SK-N-SH (cell line): Measurements from ENCODE around the gene AFF3.

ENCODE experiments used
- GABPA ChIP-seq: IDR thresholded peaks from 2 replicates; pipeline ENCODE4 v1.4.0; 2012; ENCODE audit warnings: low read depth, mild to moderate bottlenecking
- MXI1 ChIP-seq: IDR thresholded peaks from 2 replicates; pipeline ENCODE4 v1.6.1; 2012; ENCODE audit warnings: mild to moderate bottlenecking, low read depth, low read length, improper control_type of control experiment
- RAD21 ChIP-seq: IDR thresholded peaks from 2 replicates; pipeline ENCODE4 v1.6.1; 2012; ENCODE audit warnings: mild to moderate bottlenecking, low read length
- TF ChIP-seq, protein P1 (sequence below): fragments of 200-600 bp; sonication (generic); IDR thresholded peaks from 2 replicates; pipeline ENCODE4 v1.6.1; 2017; ENCODE audit warnings: antibody characterized with exemption, mild to moderate bottlenecking, moderate library complexity
- TF ChIP-seq, protein P2 (sequence below): fragments of 150-350 bp; IDR thresholded peaks from 2 replicates; pipeline ENCODE4 v1.6.1; 2016; ENCODE audit warnings: mild to moderate bottlenecking, low read depth, low read length

DNA sequence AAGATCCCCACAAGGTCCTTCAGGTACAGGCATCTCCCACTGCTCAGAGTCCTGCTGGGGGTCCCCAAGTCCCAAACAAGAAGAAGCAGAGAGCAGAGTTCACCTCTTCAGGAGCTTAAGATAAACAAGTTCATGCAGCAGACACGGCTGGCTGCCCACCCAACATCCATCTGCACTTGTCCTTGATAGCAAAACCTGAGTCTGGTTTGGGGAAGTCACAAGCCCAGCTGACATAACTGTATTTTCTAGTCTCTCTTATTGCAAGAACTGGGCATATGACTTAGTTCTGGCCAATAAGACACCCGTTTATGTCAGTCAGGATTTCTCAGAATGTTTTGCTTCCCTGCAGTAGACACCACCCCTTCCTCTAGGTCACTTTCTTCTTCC, 31.8 kb downstream of the AFF3 start:
- TF ChIP-seq RAD21 (no peak), MXI1 (no peak), GABPA (no peak)
- TF ChIP-seq, protein P1, sequence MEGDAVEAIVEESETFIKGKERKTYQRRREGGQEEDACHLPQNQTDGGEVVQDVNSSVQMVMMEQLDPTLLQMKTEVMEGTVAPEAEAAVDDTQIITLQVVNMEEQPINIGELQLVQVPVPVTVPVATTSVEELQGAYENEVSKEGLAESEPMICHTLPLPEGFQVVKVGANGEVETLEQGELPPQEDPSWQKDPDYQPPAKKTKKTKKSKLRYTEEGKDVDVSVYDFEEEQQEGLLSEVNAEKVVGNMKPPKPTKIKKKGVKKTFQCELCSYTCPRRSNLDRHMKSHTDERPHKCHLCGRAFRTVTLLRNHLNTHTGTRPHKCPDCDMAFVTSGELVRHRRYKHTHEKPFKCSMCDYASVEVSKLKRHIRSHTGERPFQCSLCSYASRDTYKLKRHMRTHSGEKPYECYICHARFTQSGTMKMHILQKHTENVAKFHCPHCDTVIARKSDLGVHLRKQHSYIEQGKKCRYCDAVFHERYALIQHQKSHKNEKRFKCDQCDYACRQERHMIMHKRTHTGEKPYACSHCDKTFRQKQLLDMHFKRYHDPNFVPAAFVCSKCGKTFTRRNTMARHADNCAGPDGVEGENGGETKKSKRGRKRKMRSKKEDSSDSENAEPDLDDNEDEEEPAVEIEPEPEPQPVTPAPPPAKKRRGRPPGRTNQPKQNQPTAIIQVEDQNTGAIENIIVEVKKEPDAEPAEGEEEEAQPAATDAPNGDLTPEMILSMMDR = no peak
- TF ChIP-seq, protein P2, sequence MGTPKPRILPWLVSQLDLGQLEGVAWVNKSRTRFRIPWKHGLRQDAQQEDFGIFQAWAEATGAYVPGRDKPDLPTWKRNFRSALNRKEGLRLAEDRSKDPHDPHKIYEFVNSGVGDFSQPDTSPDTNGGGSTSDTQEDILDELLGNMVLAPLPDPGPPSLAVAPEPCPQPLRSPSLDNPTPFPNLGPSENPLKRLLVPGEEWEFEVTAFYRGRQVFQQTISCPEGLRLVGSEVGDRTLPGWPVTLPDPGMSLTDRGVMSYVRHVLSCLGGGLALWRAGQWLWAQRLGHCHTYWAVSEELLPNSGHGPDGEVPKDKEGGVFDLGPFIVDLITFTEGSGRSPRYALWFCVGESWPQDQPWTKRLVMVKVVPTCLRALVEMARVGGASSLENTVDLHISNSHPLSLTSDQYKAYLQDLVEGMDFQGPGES = no peak
